ENCODE data around the gene FTO. TPM values are rescaled to one million over a fixed set of nuclear protein-coding genes. Genes with fewer than 3 reads are reported as not detected.

Gene FTO
- total and polyA plus RNA-seq, 2 of the 8 experiments (the other 6 are each of a cell fraction or from before 2014, with no cell fraction given), result 34.5 to 59.8 TPM

DNA sequence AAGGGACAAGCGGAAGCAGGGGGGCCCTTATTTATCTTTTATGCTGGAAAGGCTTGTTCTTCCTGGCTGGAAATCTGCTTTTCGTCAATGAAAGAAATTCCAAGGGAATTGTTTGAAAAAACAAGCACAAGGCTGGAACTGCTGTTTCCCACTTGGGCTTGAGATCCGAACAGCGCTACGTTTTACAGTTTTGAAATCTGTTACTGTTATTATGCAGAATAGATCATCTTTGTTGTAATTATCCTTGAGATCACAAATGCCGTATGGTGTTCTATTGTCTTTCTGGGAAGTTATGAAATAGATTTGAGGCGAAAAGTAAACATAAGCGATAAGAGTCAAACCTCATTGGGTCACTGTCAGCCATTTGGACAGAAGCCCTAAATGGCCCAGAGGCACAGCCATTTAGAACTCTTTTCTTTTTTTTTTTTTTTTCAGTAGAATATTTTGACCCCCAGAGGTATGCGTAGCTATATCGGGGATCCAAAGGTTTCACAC, 359.4 kb downstream of the FTO start (continued):
- TF ChIP-seq CBX8 (IDR thresholded peaks at IDR 0.05; ENCODE audit: borderline replicate concordance, low read depth, low read length), result no peak
- no peak for TF ChIP-seq CHD7 (IDR thresholded peaks at IDR 0.05; ENCODE audit: insufficient replicate concordance, low read length)
- no peak for TF ChIP-seq SIX5 (IDR thresholded peaks at IDR 0.05; ENCODE audit: low read depth, low read length)
- TF ChIP-seq PHF8 (conservative IDR thresholded peaks at IDR 0.05; ENCODE audit: low read depth, low read length), result no peak
- TF ChIP-seq CTCF (IDR thresholded peaks at IDR 0.05; ENCODE audit: control extremely low read depth in 1 of 3, insufficient read depth in 1 of 3, low read depth in 1 of 3, low read length in 3 of 3), result no peak
- no peak for TF ChIP-seq MAFK (IDR thresholded peaks at IDR 0.05; ENCODE audit: low read depth, low read length)

All from H1 (cell line).